ENCODE results near the gene HSF5. TPM values are rescaled to one million over a fixed set of nuclear protein-coding genes. Genes with fewer than 3 reads are reported as not detected.

The HSF5 gene
- total RNA-seq, 1 experiment from 2014 or later: not detected

GRCh38 chr17:58468944-58469343 lies 19.3 kb downstream of the HSF5 start:
- Histone ChIP-seq H2AFZ (ENCODE audit: low read length) (no peak overlapping the region), H3K27me3 (ENCODE audit: low read length) (peaks cover 52% of the 10 kb centered on the region), H3K36me3 (ENCODE audit: low read depth, low read length) (no peaks in the 10 kb centered on the region), H3F3A (ENCODE audit: low read length, unreplicated experiment) (no peaks in the 10 kb centered on the region), H4K20me1 (ENCODE audit: low read length) (no peaks in the 10 kb centered on the region), H3K9me3 (ENCODE audit: low read length) (no peaks in the 10 kb centered on the region), H3K9ac (ENCODE audit: low read length) (no peak overlapping the region), H3K27ac (ENCODE audit: low read length) (no peak overlapping the region), H3K4me3 (ENCODE audit: low read length) (no peak overlapping the region), H3K4me2 (ENCODE audit: low read length) (no peak overlapping the region), H3K9me2 (replicated peaks; ENCODE audit: low read length) (no peaks in the 10 kb centered on the region), H3K4me1 (ENCODE audit: insufficient read depth, low read length) (no peaks in the 10 kb centered on the region), H3K79me2 (ENCODE audit: low read length) (no peaks in the 10 kb centered on the region)
- intact Hi-C loops (cut with micrococcal nuclease): no loop called here
- DNase-seq (no peak), ATAC-seq (no peak)
- ChIA-PET POLR2A (ENCODE audit: unreplicated experiment) (no interaction called here), CTCF (no interaction called here)
- no TSS peak for BruUV-seq (replicated peaks)
- TF ChIP-seq, protein P1, sequence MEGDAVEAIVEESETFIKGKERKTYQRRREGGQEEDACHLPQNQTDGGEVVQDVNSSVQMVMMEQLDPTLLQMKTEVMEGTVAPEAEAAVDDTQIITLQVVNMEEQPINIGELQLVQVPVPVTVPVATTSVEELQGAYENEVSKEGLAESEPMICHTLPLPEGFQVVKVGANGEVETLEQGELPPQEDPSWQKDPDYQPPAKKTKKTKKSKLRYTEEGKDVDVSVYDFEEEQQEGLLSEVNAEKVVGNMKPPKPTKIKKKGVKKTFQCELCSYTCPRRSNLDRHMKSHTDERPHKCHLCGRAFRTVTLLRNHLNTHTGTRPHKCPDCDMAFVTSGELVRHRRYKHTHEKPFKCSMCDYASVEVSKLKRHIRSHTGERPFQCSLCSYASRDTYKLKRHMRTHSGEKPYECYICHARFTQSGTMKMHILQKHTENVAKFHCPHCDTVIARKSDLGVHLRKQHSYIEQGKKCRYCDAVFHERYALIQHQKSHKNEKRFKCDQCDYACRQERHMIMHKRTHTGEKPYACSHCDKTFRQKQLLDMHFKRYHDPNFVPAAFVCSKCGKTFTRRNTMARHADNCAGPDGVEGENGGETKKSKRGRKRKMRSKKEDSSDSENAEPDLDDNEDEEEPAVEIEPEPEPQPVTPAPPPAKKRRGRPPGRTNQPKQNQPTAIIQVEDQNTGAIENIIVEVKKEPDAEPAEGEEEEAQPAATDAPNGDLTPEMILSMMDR (conservative IDR thresholded peaks at IDR 0.05; ENCODE audit: low read depth, low read length): no peak
- no peak for TF ChIP-seq EZH2phosphoT487 (IDR thresholded peaks at IDR 0.05; ENCODE audit: borderline replicate concordance, low read length)
- TF ChIP-seq EZH2 (IDR thresholded peaks at IDR 0.05; ENCODE audit: low read length, unreplicated experiment): peak; percentile 52

DNA sequence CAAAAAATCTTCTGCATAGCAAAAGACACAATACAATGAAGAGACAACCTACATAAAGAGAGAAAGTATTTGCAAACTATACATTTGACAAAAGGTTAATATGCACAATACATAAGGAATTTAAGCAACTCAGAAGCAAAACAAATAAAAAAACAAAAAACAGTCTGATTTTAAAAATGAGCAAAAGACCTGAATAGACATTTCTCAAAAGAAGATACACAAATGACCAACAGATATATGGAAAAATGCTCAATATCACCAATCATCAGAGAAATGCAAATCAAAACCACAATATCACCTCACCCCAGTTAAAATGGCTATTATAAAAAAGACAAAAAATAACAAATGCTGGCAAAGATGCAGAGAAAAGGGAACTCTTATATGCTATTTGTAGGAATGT lies 32.7 kb downstream of the HSF5 start:
- H3K27me3 ChIP-seq (ENCODE audit: low read length): peaks cover 12% of the 10 kb centered on the region; the same call in 1 of the 2 replicates
- no TSS peak for BruUV-seq (replicated peaks)
- H3K79me2 ChIP-seq (ENCODE audit: low read length): no peaks in the 10 kb centered on the region
- DNase-seq (no peak), ATAC-seq (no peak)
- ChIA-PET POLR2A (ENCODE audit: unreplicated experiment) (no interaction called here), CTCF (no interaction called here)
- H3K4me1 ChIP-seq (ENCODE audit: insufficient read depth, low read length): no peaks in the 10 kb centered on the region
- intact Hi-C loops (cut with micrococcal nuclease): no loop called here
- no peaks in the 10 kb centered on the region for H4K20me1 ChIP-seq (ENCODE audit: low read length)
- H3K9ac ChIP-seq (ENCODE audit: low read length): no peak overlapping the region
- no peaks in the 10 kb centered on the region for H3K36me3 ChIP-seq (ENCODE audit: low read depth, low read length)
- H3F3A ChIP-seq (ENCODE audit: low read length, unreplicated experiment): no peaks in the 10 kb centered on the region
- no peak overlapping the region for H3K27ac ChIP-seq (ENCODE audit: low read length)
- H3K4me3 ChIP-seq (ENCODE audit: low read length): no peak overlapping the region
- no peaks in the 10 kb centered on the region for H3K9me2 ChIP-seq (replicated peaks; ENCODE audit: low read length)
- no peak overlapping the region for H3K4me2 ChIP-seq (ENCODE audit: low read length)
- no peaks in the 10 kb centered on the region for H3K9me3 ChIP-seq (ENCODE audit: low read length)
- TF ChIP-seq, protein P1 (conservative IDR thresholded peaks at IDR 0.05; ENCODE audit: low read depth, low read length): no peak
- TF ChIP-seq EZH2 (IDR thresholded peaks at IDR 0.05; ENCODE audit: low read length, unreplicated experiment): no peak
- no peak for TF ChIP-seq EZH2phosphoT487 (IDR thresholded peaks at IDR 0.05; ENCODE audit: borderline replicate concordance, low read length)
- H2AFZ ChIP-seq (ENCODE audit: low read length): no peak overlapping the region

DNA sequence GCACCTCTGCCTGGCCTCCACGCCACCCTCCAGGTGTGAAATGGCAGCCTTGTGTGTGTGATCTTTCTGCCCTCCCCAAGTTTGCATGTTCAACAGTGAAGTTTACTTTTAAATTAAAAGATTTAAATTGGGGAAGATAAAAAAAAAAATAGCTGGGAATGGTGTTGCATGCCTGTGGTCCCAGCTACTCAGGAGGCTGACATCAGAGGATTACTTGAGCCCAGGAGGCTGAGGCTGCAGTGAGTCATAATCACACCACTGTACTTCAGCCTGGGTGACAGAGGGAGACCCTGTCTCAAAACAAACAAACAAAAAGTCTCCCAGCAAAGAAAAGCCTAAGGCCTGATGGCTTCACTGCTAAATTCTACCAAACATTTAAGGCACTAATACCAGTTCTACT lies 35.5 kb downstream of the HSF5 start:
- Histone ChIP-seq H3F3A (ENCODE audit: low read length, unreplicated experiment) (no peaks in the 10 kb centered on the region), H3K9ac (ENCODE audit: low read length) (no peak overlapping the region), H3K4me1 (ENCODE audit: insufficient read depth, low read length) (no peaks in the 10 kb centered on the region), H3K79me2 (ENCODE audit: low read length) (no peaks in the 10 kb centered on the region), H3K9me2 (replicated peaks; ENCODE audit: low read length) (no peaks in the 10 kb centered on the region), H2AFZ (ENCODE audit: low read length) (no peak overlapping the region), H4K20me1 (ENCODE audit: low read length) (no peaks in the 10 kb centered on the region), H3K4me3 (ENCODE audit: low read length) (no peak overlapping the region), H3K27ac (ENCODE audit: low read length) (no peak overlapping the region), H3K9me3 (ENCODE audit: low read length) (no peaks in the 10 kb centered on the region), H3K27me3 (ENCODE audit: low read length) (peaks cover 12% of the 10 kb centered on the region; the same call in 1 of the 2 replicates), H3K4me2 (ENCODE audit: low read length) (no peak overlapping the region), H3K36me3 (ENCODE audit: low read depth, low read length) (no peaks in the 10 kb centered on the region)
- POLR2A ChIA-PET (ENCODE audit: unreplicated experiment): interaction anchor here (0.6 kb wide), 1 partner anchor 12 kb away, joined by 4 read pairs; no protein-coding TSS in a partner anchor
- intact Hi-C loops (cut with micrococcal nuclease): no loop called here
- CTCF ChIA-PET: interaction anchor here (0.6 kb wide), 1 partner anchor 216 kb away, joined by 3 read pairs; no protein-coding TSS in a partner anchor
- ATAC-seq (no peak; the same call in 1 of the 2 replicates), DNase-seq (peak; percentile 39)
- BruUV-seq (replicated peaks): no TSS peak
- TF ChIP-seq, protein P1 (conservative IDR thresholded peaks at IDR 0.05; ENCODE audit: low read depth, low read length): no peak
- TF ChIP-seq EZH2phosphoT487 (IDR thresholded peaks at IDR 0.05; ENCODE audit: borderline replicate concordance, low read length): no peak
- no peak for TF ChIP-seq EZH2 (IDR thresholded peaks at IDR 0.05; ENCODE audit: low read length, unreplicated experiment)
